ENCODE data around the gene CXCL1. TPM values are rescaled to one million over a fixed set of nuclear protein-coding genes. Genes with fewer than 3 reads are reported as not detected.

The CXCL1 gene
- total RNA-seq, 4 donors from 2014 or later: 9.5 to 152 (median 50.1) TPM

DNA sequence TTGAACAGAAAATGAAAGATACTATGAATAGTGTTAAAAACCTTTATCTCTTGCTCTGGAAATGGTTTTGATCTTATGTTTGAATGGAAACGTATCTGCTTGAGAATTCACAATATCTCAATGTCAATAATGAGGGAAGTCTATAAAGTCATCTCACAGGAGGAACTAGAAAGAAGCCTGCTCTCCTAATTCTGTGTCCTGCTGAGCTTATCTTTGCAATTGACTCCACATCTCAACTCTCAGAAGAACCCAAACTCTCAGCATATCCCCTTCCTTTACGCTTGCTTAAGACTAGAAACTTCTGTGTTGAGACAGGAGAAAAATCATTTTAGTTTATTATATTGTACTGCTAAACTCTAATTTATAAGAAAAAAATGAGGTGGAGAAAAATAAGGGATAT lies 24.4 kb upstream of the CXCL1 start:
- Histone ChIP-seq H3K9me3 (no peaks in the 10 kb centered on the region), H3K27me3 (peaks cover 0 to 15% (median 0%) of the 10 kb centered on the region in 4 donors), H3K36me3 (no peaks in the 10 kb centered on the region), H3K4me1 (peaks cover 0 to 7% (median 0%) of the 10 kb centered on the region in 3 donors), H3K27ac (no peak overlapping the region), H3K4me3 (no peak overlapping the region)
- TF ChIP-seq POLR2A (IDR thresholded peaks at IDR 0.05): no peak
- TF ChIP-seq, protein P1, sequence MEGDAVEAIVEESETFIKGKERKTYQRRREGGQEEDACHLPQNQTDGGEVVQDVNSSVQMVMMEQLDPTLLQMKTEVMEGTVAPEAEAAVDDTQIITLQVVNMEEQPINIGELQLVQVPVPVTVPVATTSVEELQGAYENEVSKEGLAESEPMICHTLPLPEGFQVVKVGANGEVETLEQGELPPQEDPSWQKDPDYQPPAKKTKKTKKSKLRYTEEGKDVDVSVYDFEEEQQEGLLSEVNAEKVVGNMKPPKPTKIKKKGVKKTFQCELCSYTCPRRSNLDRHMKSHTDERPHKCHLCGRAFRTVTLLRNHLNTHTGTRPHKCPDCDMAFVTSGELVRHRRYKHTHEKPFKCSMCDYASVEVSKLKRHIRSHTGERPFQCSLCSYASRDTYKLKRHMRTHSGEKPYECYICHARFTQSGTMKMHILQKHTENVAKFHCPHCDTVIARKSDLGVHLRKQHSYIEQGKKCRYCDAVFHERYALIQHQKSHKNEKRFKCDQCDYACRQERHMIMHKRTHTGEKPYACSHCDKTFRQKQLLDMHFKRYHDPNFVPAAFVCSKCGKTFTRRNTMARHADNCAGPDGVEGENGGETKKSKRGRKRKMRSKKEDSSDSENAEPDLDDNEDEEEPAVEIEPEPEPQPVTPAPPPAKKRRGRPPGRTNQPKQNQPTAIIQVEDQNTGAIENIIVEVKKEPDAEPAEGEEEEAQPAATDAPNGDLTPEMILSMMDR (IDR thresholded peaks at IDR 0.05): no peak
- DNase-seq: no peak
- 66 to 72% methylated on average over 2 of the region's 2 CpGs for WGBS, 2 donors
- intact Hi-C loops (cut with DNase I): no loop called here

DNA sequence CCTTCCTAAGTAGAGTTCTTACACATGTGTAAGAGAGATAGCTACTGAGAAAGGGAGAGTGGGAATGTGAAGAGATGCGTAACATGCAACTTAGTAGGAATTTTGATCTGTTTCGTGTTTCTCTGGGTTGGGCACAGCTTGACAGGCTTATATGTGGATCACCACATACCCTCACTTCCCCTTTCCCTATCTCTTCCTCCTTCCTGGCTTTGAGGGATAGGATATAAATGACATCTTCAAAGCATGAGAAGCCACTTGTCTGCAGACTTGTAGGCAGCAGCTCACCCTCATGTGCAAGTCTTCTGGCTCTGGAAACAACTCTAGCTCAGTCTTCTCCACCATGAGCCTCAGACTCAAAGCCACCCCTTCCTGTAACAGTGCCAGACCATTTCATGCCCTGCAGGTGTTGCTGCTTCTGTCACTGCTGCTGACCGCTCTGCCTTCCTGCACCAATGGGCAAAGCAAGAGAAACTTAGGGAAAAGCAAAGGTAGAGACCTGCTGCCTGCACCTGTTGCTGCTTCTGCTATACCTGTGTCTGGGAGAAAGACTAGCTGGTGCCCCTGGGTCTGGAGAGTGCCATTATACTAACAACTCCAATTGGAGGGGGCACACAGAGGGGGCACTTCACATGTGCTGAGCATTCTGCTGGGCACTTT lies 21.5 kb upstream of the CXCL1 start:
- 77 to 83% methylated on average over 2 to 3 of the region's 3 CpGs for WGBS, 2 donors

DNA sequence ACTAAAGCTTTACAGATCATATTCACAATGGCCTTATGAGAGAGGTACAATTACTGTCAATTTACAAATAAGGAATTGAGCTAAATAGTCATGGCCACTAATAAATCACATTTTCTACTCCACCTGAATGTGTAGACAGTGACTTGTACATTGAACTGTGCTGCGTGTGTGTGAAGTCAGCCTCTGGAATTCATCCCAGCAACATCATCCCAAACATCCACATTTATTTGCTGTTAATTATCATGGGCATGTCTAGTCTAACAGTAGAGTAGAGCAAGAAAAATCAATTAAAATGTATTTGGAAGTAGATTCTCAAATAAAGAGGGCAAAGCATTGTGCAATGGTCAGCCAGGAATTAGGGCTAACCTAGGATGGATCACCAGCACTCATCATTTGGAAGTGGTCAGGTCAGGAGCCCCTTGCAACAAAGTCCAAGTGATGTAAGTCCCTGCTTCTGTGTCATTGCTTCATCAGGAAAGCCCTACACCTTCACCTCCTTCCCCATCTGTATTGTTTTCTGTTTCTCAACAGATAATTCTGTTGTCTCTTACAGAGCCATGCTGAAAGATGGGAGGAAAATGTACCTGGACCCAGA lies 20.9 kb upstream of the CXCL1 start:
- TF ChIP-seq, protein P1 (IDR thresholded peaks at IDR 0.05): no peak
- no peak for TF ChIP-seq POLR2A (IDR thresholded peaks at IDR 0.05)
- Histone ChIP-seq H3K9me3 (no peaks in the 10 kb centered on the region), H3K36me3 (no peaks in the 10 kb centered on the region), H3K27me3 (peaks cover 0 to 24% (median 0%) of the 10 kb centered on the region in 4 donors), H3K27ac (no peak overlapping the region), H3K4me1 (peaks cover 0 to 4% (median 0%) of the 10 kb centered on the region in 3 donors), H3K4me3 (no peak overlapping the region)
- 73 to 85% methylated on average over 1 of the region's 1 CpG for WGBS, 2 donors
- intact Hi-C loops (cut with DNase I): no loop called here
- no peak for DNase-seq

More for the DNA sequence above, 21.5 kb upstream of the CXCL1 start:
- Histone ChIP-seq H3K9me3 (no peaks in the 10 kb centered on the region), H3K36me3 (no peaks in the 10 kb centered on the region), H3K4me1 (no peaks in the 10 kb centered on the region), H3K4me3 (no peak overlapping the region), H3K27ac (no peak overlapping the region), H3K27me3 (peaks cover 0 to 21% (median 0%) of the 10 kb centered on the region in 4 donors)
- TF ChIP-seq, protein P1 (IDR thresholded peaks at IDR 0.05): no peak
- no peak for TF ChIP-seq POLR2A (IDR thresholded peaks at IDR 0.05)
- intact Hi-C loops (cut with DNase I): no loop called here
- DNase-seq: no peak

DNA sequence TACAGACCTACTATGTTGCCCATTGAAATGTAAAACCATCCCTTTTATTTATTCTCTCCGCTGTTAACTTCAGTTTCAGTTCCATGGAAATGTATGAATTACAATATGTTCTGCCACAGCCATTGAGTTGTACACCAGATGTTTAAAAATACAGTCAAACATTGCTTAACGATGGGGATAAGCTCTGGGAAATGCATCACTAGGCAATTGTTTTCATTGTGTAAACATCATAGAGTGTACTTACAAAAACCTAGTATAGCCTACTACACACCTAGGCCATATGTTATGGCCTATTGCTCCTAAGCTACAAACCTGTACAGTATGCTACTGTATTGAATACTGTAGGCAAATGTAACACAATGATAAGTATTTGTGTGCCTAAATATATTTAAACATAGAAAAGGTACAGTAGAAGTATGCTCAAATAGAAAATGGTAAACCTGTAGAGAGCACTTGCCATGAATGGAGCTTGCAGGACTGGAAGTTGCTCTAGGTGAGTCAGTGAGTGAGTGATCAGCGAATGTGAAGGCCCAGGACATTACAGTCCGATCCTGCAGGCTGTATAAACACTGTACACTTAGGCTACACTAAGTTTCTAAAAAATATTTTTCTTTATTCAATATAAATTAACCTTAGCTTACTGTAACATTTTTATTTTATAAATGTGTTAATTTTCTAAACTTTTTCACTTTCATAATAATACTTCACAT lies 18.8 kb upstream of the CXCL1 start:
- 65 to 68% methylated on average over 4 of the region's 4 CpGs for WGBS, 2 donors
- Histone ChIP-seq H3K27me3 (peaks cover 0 to 27% (median 0%) of the 10 kb centered on the region in 4 donors), H3K4me3 (no peak overlapping the region), H3K9me3 (no peaks in the 10 kb centered on the region), H3K27ac (no peak overlapping the region), H3K4me1 (peaks cover 0 to 9% (median 0%) of the 10 kb centered on the region in 3 donors), H3K36me3 (no peaks in the 10 kb centered on the region)
- no peak for DNase-seq
- intact Hi-C loops (cut with DNase I): no loop called here
- no peak for TF ChIP-seq POLR2A (IDR thresholded peaks at IDR 0.05)
- TF ChIP-seq, protein P1 (IDR thresholded peaks at IDR 0.05): no peak

DNA sequence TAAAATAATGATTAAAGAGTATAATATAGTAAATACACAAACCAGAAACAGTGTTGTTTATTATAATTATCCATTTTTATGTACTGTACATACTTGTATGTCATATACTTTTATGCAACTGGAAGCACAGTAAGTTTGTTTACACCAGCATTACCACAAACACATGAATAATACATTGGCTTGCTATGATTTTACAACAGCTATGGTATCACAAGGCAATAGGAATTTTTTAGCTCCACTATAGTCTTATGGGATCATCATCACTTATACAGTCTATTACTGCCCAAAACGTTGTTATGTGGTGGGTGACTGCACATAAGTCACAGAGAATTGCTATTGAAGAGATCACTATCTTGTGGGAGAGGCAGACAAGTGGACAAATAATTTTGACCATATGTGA lies 17.9 kb upstream of the CXCL1 start:
- no peak overlapping the region for H3K4me3 ChIP-seq
- DNase-seq: no peak
- H3K4me1 ChIP-seq: peaks cover 0 to 9% (median 0%) of the 10 kb centered on the region in 3 donors
- H3K27ac ChIP-seq: no peak overlapping the region
- intact Hi-C loops (cut with DNase I): no loop called here
- no peaks in the 10 kb centered on the region for H3K9me3 ChIP-seq
- TF ChIP-seq POLR2A (IDR thresholded peaks at IDR 0.05): no peak
- TF ChIP-seq, protein P1 (IDR thresholded peaks at IDR 0.05): no peak
- no peaks in the 10 kb centered on the region for H3K36me3 ChIP-seq
- 63 to 64% methylated on average over 1 of the region's 1 CpG for WGBS, 2 donors
- peaks cover 0 to 29% (median 0%) of the 10 kb centered on the region in 4 donors for H3K27me3 ChIP-seq
